Mesothelial cell of epicardium (in vitro differentiated cells): ENCODE results near the gene UGT3A2. TPM values are rescaled to one million over a fixed set of nuclear protein-coding genes. Genes with fewer than 3 reads are reported as not detected.

Experiments used
- DNase-seq, 2 experiments: peaks; one replicate each; pipeline ENCODE4 v3.0.0; 2021; ENCODE audit warnings: low spot score in 2 of 2; ENCODE audit not compliant: unreplicated experiment in 2 of 2
- H3K27ac Mint-ChIP-seq: 2 replicates; pipeline ENCODE4 v1.8.0; 2021; ENCODE audit warnings: mixed read lengths
- H3K27me3 Mint-ChIP-seq: 2 replicates; pipeline ENCODE4 v1.8.0; 2021; ENCODE audit warnings: low read depth, mixed read lengths
- H3K36me3 Mint-ChIP-seq: 2 replicates; pipeline ENCODE4 v1.8.0; 2021; ENCODE audit warnings: mixed read lengths
- H3K4me1 Mint-ChIP-seq: 2 replicates; pipeline ENCODE4 v1.8.0; 2021; ENCODE audit warnings: mixed read lengths
- H3K4me3 Mint-ChIP-seq: 2 replicates; pipeline ENCODE4 v1.8.0; 2021; ENCODE audit warnings: mild to moderate bottlenecking, moderate library complexity, mixed read lengths
- H3K9me3 Mint-ChIP-seq: 2 replicates; pipeline ENCODE4 v1.8.0; 2021; ENCODE audit warnings: mixed read lengths
- CTCF ChIP-seq: fragments of 200-600 bp; sonication (generic); IDR thresholded peaks from one replicate; pipeline ENCODE4 v1.5.0; 2021; ENCODE audit warnings: antibody characterized with exemption; ENCODE audit not compliant: unreplicated experiment
- total RNA-seq: library from RNA; stranded (reverse); gene quantifications from 3 replicates; pipeline ENCODE4 v1.2.1, GENCODE V29; 2021

UGT3A2 gene
- total RNA-seq, 1 donor from 2014 or later = 0.34 TPM

- Mint-ChIP-seq H3K36me3 (no peaks in the 10 kb centered on the region), H3K9me3 (no peaks in the 10 kb centered on the region), H3K4me1 (peaks cover 7% of the 10 kb centered on the region), H3K4me3 (no peak overlapping the region), H3K27me3 (peaks cover 1% of the 10 kb centered on the region), H3K27ac (no peak overlapping the region)
- DNase-seq = no peak
- no peak for TF ChIP-seq CTCF
These were observed 16.7 kb downstream of the UGT3A2 start for GRCh38 chr5:36049949-36050348.

- Mint-ChIP-seq H3K36me3 (no peaks in the 10 kb centered on the region), H3K4me1 (peaks cover 7% of the 10 kb centered on the region)
These were observed 19.1 kb downstream of the UGT3A2 start for GRCh38 chr5:36047384-36048160.

GRCh38 chr5:36045895-36046294 is 20.8 kb downstream of the UGT3A2 start:
- peaks cover 13% of the 10 kb centered on the region for H3K4me1 Mint-ChIP-seq
- H3K36me3 Mint-ChIP-seq = no peaks in the 10 kb centered on the region
- no peak overlapping the region for H3K4me3 Mint-ChIP-seq
- no peaks in the 10 kb centered on the region for H3K27me3 Mint-ChIP-seq
- peaks cover 4% of the 10 kb centered on the region for H3K9me3 Mint-ChIP-seq
- no peak for DNase-seq
- no peak overlapping the region for H3K27ac Mint-ChIP-seq
- no peak for TF ChIP-seq CTCF

More at GRCh38 chr5:36047384-36048160, 19.1 kb downstream of the UGT3A2 start:
- no peak for TF ChIP-seq CTCF
- Mint-ChIP-seq H3K4me3 (no peak overlapping the region), H3K27ac (no peak overlapping the region), H3K9me3 (peaks cover 4% of the 10 kb centered on the region), H3K27me3 (no peaks in the 10 kb centered on the region)
- no peak for DNase-seq

- Mint-ChIP-seq H3K4me1 (peaks cover 13% of the 10 kb centered on the region), H3K4me3 (no peak overlapping the region), H3K9me3 (peaks cover 4% of the 10 kb centered on the region), H3K27me3 (no peaks in the 10 kb centered on the region), H3K36me3 (no peaks in the 10 kb centered on the region), H3K27ac (no peak overlapping the region)
- no peak for DNase-seq
- TF ChIP-seq CTCF = no peak
These were observed 25.2 kb downstream of the UGT3A2 start for GRCh38 chr5:36041537-36041845.

- no peak for DNase-seq
- no peak overlapping the region for H3K4me3 Mint-ChIP-seq
- peaks cover 8% of the 10 kb centered on the region for H3K4me1 Mint-ChIP-seq
- H3K36me3 Mint-ChIP-seq = no peaks in the 10 kb centered on the region
- peaks cover 4% of the 10 kb centered on the region for H3K9me3 Mint-ChIP-seq
- no peak overlapping the region for H3K27ac Mint-ChIP-seq
- TF ChIP-seq CTCF = no peak
- H3K27me3 Mint-ChIP-seq = no peaks in the 10 kb centered on the region
These were observed 25.8 kb downstream of the UGT3A2 start for GRCh38 chr5:36040651-36041536.
